PFSK-1 (cell line): ENCODE data around the gene OGA.

Source experiments
- FOXP2 ChIP-seq: optimal IDR thresholded peaks from 2 replicates; pipeline ENCODE3; 2011; ENCODE audit warnings: borderline replicate concordance, control low read depth, inconsistent platforms; ENCODE audit not compliant: insufficient read depth; ENCODE audit errors: extremely low read length, extremely low read depth
- POLR2AphosphoS5 ChIP-seq: IDR thresholded peaks from 2 replicates; pipeline ENCODE4 v1.6.1; 2012; ENCODE audit warnings: low read depth, mild to moderate bottlenecking, control low read depth, low read length, moderate library complexity
- REST ChIP-seq, 2 experiments: IDR thresholded peaks; 2 replicates each; pipeline versions ENCODE4 v1.6.1 to v1.8.0; 2011 to 2012; ENCODE audit warnings: low read depth in 2 of 2, low read length in 2 of 2, control low read depth in 1 of 2, inconsistent platforms in 1 of 2, mild to moderate bottlenecking in 1 of 2, moderate library complexity in 1 of 2; ENCODE audit not compliant: insufficient read depth in 1 of 2
- TAF1 ChIP-seq: IDR thresholded peaks from 2 replicates; pipeline ENCODE4 v1.6.1; 2012; ENCODE audit warnings: low read length, control low read depth, borderline replicate concordance; ENCODE audit not compliant: insufficient read depth

- TF ChIP-seq POLR2AphosphoS5, result no peak
- TF ChIP-seq REST (IDR thresholded peaks at IDR 0.05; ENCODE audit: insufficient read depth in 1 of 2, low read depth in 2 of 2, low read length in 2 of 2), result no peak
- no peak for TF ChIP-seq TAF1
- no peak for TF ChIP-seq FOXP2
Observed at GRCh38 chr10:101781984-101782810, 36.0 kb downstream of the OGA start.
